DOHH2 (cell line): ENCODE data around the gene NFYC.
A peak's percentile ranks its signal among the peaks of the same experiment; 100 is the strongest.

ENCODE experiments used
- H3F3A ChIP-seq: fragments of 200-600 bp; sonication (generic), shearing (Covaris generic); 2 replicates; pipeline ENCODE4 v1.6.0; 2016; ENCODE audit warnings: antibody characterized with exemption, mild to moderate bottlenecking; ENCODE audit not compliant: control insufficient read depth, insufficient read depth
- H3K27ac ChIP-seq: fragments of 200-600 bp; sonication (generic); 2 replicates; pipeline ENCODE4 v1.5.1; 2014; ENCODE audit warnings: low read depth, mild to moderate bottlenecking, low read length, moderate library complexity
- H3K27me3 ChIP-seq: fragments of 200-600 bp; sonication (generic); 2 replicates; pipeline ENCODE4 v1.6.1; 2014; ENCODE audit warnings: mild to moderate bottlenecking, low read length, mixed read lengths; ENCODE audit not compliant: control insufficient read depth
- H3K36me3 ChIP-seq: fragments of 200-600 bp; sonication (generic); 2 replicates; pipeline ENCODE4 v1.6.1; 2014; ENCODE audit warnings: mild to moderate bottlenecking, low read length, moderate library complexity, mixed read lengths; ENCODE audit not compliant: control insufficient read depth
- H3K4me1 ChIP-seq: fragments of 200-600 bp; sonication (generic); 2 replicates; pipeline ENCODE4 v1.6.1; 2014; ENCODE audit warnings: mild to moderate bottlenecking, low read length, mixed read lengths; ENCODE audit not compliant: control insufficient read depth
- H3K4me2 ChIP-seq: fragments of 200-600 bp; sonication (generic); 2 replicates; pipeline ENCODE4 v1.6.0; 2014; ENCODE audit warnings: mild to moderate bottlenecking, low read length, moderate library complexity
- H3K4me3 ChIP-seq: fragments of 200-600 bp; sonication (generic); 2 replicates; pipeline ENCODE4 v1.5.1; 2014; ENCODE audit warnings: mild to moderate bottlenecking, low read length, mixed read lengths
- H3K79me2 ChIP-seq: fragments of 200-600 bp; sonication (generic); 2 replicates; pipeline ENCODE4 v1.6.1; 2014; ENCODE audit warnings: mild to moderate bottlenecking, low read length, mixed read lengths; ENCODE audit not compliant: control insufficient read depth
- H3K9me2 ChIP-seq: fragments of 200-600 bp; sonication (generic); replicated peaks from 2 replicates; pipeline ENCODE4 v1.6.1; 2014; ENCODE audit warnings: mild to moderate bottlenecking, low read length, mixed read lengths; ENCODE audit not compliant: control insufficient read depth
- H3K9me3 ChIP-seq: fragments of 200-600 bp; sonication (generic); 2 replicates; pipeline ENCODE4 v1.6.1; 2014; ENCODE audit warnings: antibody characterized with exemption, low read length, mixed read lengths; ENCODE audit not compliant: control insufficient read depth, insufficient read depth
- H4K20me1 ChIP-seq: fragments of 200-600 bp; sonication (generic); 2 replicates; pipeline ENCODE4 v1.6.0; 2014; ENCODE audit warnings: low read depth, mild to moderate bottlenecking, antibody characterized with exemption, low read length, moderate library complexity; ENCODE audit not compliant: control insufficient read depth, insufficient read depth
- CTCF ChIP-seq: fragments of 200-600 bp; sonication (generic); IDR thresholded peaks from one replicate; pipeline ENCODE4 v1.5.1; 2014; ENCODE audit warnings: antibody characterized with exemption, mild to moderate bottlenecking, low read depth, low read length; ENCODE audit not compliant: poor library complexity, severe bottlenecking
- EZH2phosphoT487 ChIP-seq: fragments of 200-600 bp; sonication (generic); IDR thresholded peaks from 2 replicates; pipeline ENCODE4 v1.6.1; 2017; ENCODE audit warnings: borderline replicate concordance, mild to moderate bottlenecking, antibody characterized with exemption, low read length, moderate library complexity, mixed read lengths

NFYC gene

GRCh38 chr1:40693425-40693824 is 1.9 kb downstream of the NFYC start:
- Histone ChIP-seq H3K4me3 (peak overlapping the region; percentile 92), H3K27ac (no peak overlapping the region)
- no peak for TF ChIP-seq CTCF
- TF ChIP-seq EZH2phosphoT487, result no peak

GRCh38 chr1:40694353-40694874 is 2.9 kb downstream of the NFYC start:
- Histone ChIP-seq H3K36me3 (peaks cover 50% of the 10 kb centered on the region), H3F3A (no peaks in the 10 kb centered on the region), H3K27me3 (no peaks in the 10 kb centered on the region), H3K79me2 (peaks cover 98% of the 10 kb centered on the region), H4K20me1 (peaks cover 16% of the 10 kb centered on the region), H3K27ac (no peak overlapping the region), H3K4me1 (peaks cover 56% of the 10 kb centered on the region), H3K9me2 (no peaks in the 10 kb centered on the region), H3K4me2 (peak overlapping the region; percentile 85), H3K4me3 (no peak overlapping the region), H3K9me3 (no peaks in the 10 kb centered on the region)
- TF ChIP-seq CTCF (no peak), EZH2phosphoT487 (no peak)

More at GRCh38 chr1:40693425-40693824, 1.9 kb downstream of the NFYC start:
- H3K9me3 ChIP-seq, result no peaks in the 10 kb centered on the region
- H4K20me1 ChIP-seq, result peaks cover 20% of the 10 kb centered on the region
- peaks cover 98% of the 10 kb centered on the region for H3K79me2 ChIP-seq
- peak overlapping the region; percentile 85 for H3K4me2 ChIP-seq
- H3K36me3 ChIP-seq, result peaks cover 57% of the 10 kb centered on the region
- 0 out of 2 replicates have a peak, but pooled peaks cover 2% of the 10 kb centered on the region for H3F3A ChIP-seq
- no peaks in the 10 kb centered on the region for H3K9me2 ChIP-seq
- peaks cover 47% of the 10 kb centered on the region for H3K4me1 ChIP-seq
- no peaks in the 10 kb centered on the region for H3K27me3 ChIP-seq

GRCh38 chr1:40696294-40696693 is 4.8 kb downstream of the NFYC start:
- peaks cover 98% of the 10 kb centered on the region for H3K79me2 ChIP-seq
- no peaks in the 10 kb centered on the region for H3K9me3 ChIP-seq
- no peak overlapping the region for H3K27ac ChIP-seq
- no peak for TF ChIP-seq EZH2phosphoT487
- no peak overlapping the region for H3K4me3 ChIP-seq
- no peaks in the 10 kb centered on the region for H3K27me3 ChIP-seq
- H3K9me2 ChIP-seq, result no peaks in the 10 kb centered on the region
- H3K4me1 ChIP-seq, result peaks cover 60% of the 10 kb centered on the region
- H3K36me3 ChIP-seq, result peaks cover 36% of the 10 kb centered on the region
- no peaks in the 10 kb centered on the region for H4K20me1 ChIP-seq
- no peak overlapping the region for H3K4me2 ChIP-seq
- no peaks in the 10 kb centered on the region for H3F3A ChIP-seq

- Histone ChIP-seq H3K9me3 (no peaks in the 10 kb centered on the region), H3K36me3 (peaks cover 30% of the 10 kb centered on the region), H3F3A (no peaks in the 10 kb centered on the region), H3K9me2 (no peaks in the 10 kb centered on the region), H3K4me1 (peaks cover 72% of the 10 kb centered on the region), H3K4me3 (no peak overlapping the region), H3K4me2 (no peak overlapping the region), H3K27ac (no peak overlapping the region), H3K79me2 (peaks cover 100% of the 10 kb centered on the region), H3K27me3 (no peaks in the 10 kb centered on the region), H4K20me1 (no peaks in the 10 kb centered on the region)
- TF ChIP-seq CTCF (no peak), EZH2phosphoT487 (no peak)
Measured at GRCh38 chr1:40697436-40697835, 5.9 kb downstream of the NFYC start.
